NCI-H1694 treated with DMSO at 0.1 percent for 48 hours (cell line): ENCODE data around the gene LRCH4.
A peak's percentile ranks its signal among the peaks of the same experiment; 100 is the strongest.

ENCODE experiments used
- DNase-seq: peaks from one replicate; lab custom pipeline; 2025; lab: John Stamatoyannopoulos, UW

Gene LRCH4

GRCh38 chr7:100604976-100605911 lies 19.3 kb upstream of the LRCH4 start:
- DNase-seq, result no peak

- peak; percentile 25 for DNase-seq
Measured at GRCh38 chr7:100604028-100604975, 18.4 kb upstream of the LRCH4 start.

- no peak for DNase-seq
Measured at GRCh38 chr7:100603726-100604027, 17.7 kb upstream of the LRCH4 start.

- DNase-seq, result no peak
Measured at GRCh38 chr7:100602889-100603725, 17.2 kb upstream of the LRCH4 start.

GRCh38 chr7:100600730-100601038 lies 14.8 kb upstream of the LRCH4 start:
- no peak for DNase-seq

GRCh38 chr7:100599911-100600729 lies 14.2 kb upstream of the LRCH4 start:
- DNase-seq, result no peak

GRCh38 chr7:100598425-100598824 lies 12.5 kb upstream of the LRCH4 start:
- no peak for DNase-seq

- DNase-seq, result no peak
Measured at GRCh38 chr7:100595188-100595587, 9.3 kb upstream of the LRCH4 start.

GRCh38 chr7:100591596-100591995 lies 5.7 kb upstream of the LRCH4 start:
- DNase-seq, result no peak

- no peak for DNase-seq
Measured at GRCh38 chr7:100590077-100590737, 4.3 kb upstream of the LRCH4 start.

GRCh38 chr7:100589341-100589947 lies 3.5 kb upstream of the LRCH4 start:
- DNase-seq, result no peak

- DNase-seq, result no peak
Measured at GRCh38 chr7:100588438-100588837, 2.5 kb upstream of the LRCH4 start.

GRCh38 chr7:100586266-100587025 lies 517 bp upstream of the LRCH4 start, which contains the start of gene FBXO24:
FBXO24 (plus strand) TSS chr7:100586328; CDS start chr7:100586626, 298 bp downstream.
- DNase-seq, result peak; percentile 99

GRCh38 chr7:100584683-100585510 lies 1.0 kb downstream of the LRCH4 start:
- no peak for DNase-seq

- DNase-seq, result no peak
Measured at GRCh38 chr7:100584054-100584682, 1.8 kb downstream of the LRCH4 start.

GRCh38 chr7:100583132-100584053 lies 2.5 kb downstream of the LRCH4 start:
- no peak for DNase-seq

GRCh38 chr7:100582650-100583049 lies 3.3 kb downstream of the LRCH4 start:
- no peak for DNase-seq
